Esophagus muscularis mucosa (tissue), 4 donors: Measurements from ENCODE around the gene ADAMTS2. TPM values are rescaled to one million over a fixed set of nuclear protein-coding genes. Genes with fewer than 3 reads are reported as not detected.
A peak's percentile ranks its signal among the peaks of the same experiment; 100 is the strongest.

Source experiments
- DNase-seq: peaks from one replicate; pipeline ENCODE4 v3.0.0-alpha.2; 2017; ENCODE audit errors: extremely low spot score
- H3K27ac ChIP-seq, 4 donors: fragments of 200-600 bp; sonication (generic); replicated peaks in 1 of 4; 1 replicate in 3 of 4; 2 replicates in 1 of 4; pipeline ENCODE4 v1.5.1; 2016 to 2019; ENCODE audit warnings: mild to moderate bottlenecking in 1 of 4
- H3K27me3 ChIP-seq, 4 donors: fragments of 200-600 bp; sonication (generic); one replicate each; pipeline versions ENCODE4 v1.5.1 to v1.6.0; 2016 to 2019
- H3K36me3 ChIP-seq, 4 donors: fragments of 200-600 bp; sonication (generic); one replicate each; pipeline ENCODE4 v1.5.1; 2016 to 2019
- H3K4me1 ChIP-seq, 4 donors: fragments of 200-600 bp; sonication (generic); one replicate each; pipeline ENCODE4 v1.5.1; 2016 to 2019
- H3K4me3 ChIP-seq, 4 donors: fragments of 200-600 bp; sonication (generic); 1 replicate in 2 of 4; 2 replicates in 2 of 4; pipeline ENCODE4 v1.5.1; 2016 to 2019; ENCODE audit warnings: mild to moderate bottlenecking in 4 of 4, moderate library complexity in 1 of 4
- H3K9me3 ChIP-seq, 4 donors: fragments of 200-600 bp; sonication (generic); 1 replicate in 3 of 4; 2 replicates in 1 of 4; pipeline ENCODE4 v1.5.1; 2016 to 2019
- EP300 ChIP-seq: sonication (generic); formaldehyde crosslinking; IDR thresholded peaks from one replicate; pipeline ENCODE4 v1.6.1; 2017; ENCODE audit warnings: antibody characterized with exemption
- POLR2A ChIP-seq: fragments of 450-650 bp; IDR thresholded peaks from one replicate; pipeline ENCODE4 v1.6.1; 2017; ENCODE audit warnings: antibody characterized with exemption, moderate library complexity, mild to moderate bottlenecking, low read depth
- POLR2AphosphoS5 ChIP-seq, 2 donors: sonication (generic); formaldehyde crosslinking; IDR thresholded peaks; one replicate each; pipeline ENCODE4 v1.6.1; 2017; ENCODE audit warnings: antibody characterized with exemption in 2 of 2
- whole genome bisulfite sequencing: methylation state at CpG from one replicate; pipeline ENCODE4 v1.1.5; 2018; 5-methylcytosine and 5-hydroxymethylcytosine counted together
- intact Hi-C: fragments of 100-400 bp; cut with DNase I; formaldehyde crosslinking; loops from one replicate; pipeline ENCODE4 v1.15.1; 2023
- total RNA-seq, 4 donors: library from RNA; depleted of rRNA; stranded (reverse); fragments of >200 nt; gene quantifications; one replicate each; pipeline versions ENCODE4 v1.1.0 to v1.2.1, GENCODE V29; 2016
- TF ChIP-seq, protein P1 (sequence below), 3 experiments: fragments of 200-600 bp in 2 of 3; fragments of 450-650 bp in 1 of 3; sonication (generic) in 2 of 3; IDR thresholded peaks; one replicate each; pipeline ENCODE4 v1.5.1; 2017 to 2019; ENCODE audit warnings: antibody characterized with exemption in 3 of 3, mild to moderate bottlenecking in 2 of 3, moderate library complexity in 1 of 3

The ADAMTS2 gene
- total RNA-seq, 4 donors from 2014 or later, result 17.8 to 31.8 (median 21.4) TPM

DNA sequence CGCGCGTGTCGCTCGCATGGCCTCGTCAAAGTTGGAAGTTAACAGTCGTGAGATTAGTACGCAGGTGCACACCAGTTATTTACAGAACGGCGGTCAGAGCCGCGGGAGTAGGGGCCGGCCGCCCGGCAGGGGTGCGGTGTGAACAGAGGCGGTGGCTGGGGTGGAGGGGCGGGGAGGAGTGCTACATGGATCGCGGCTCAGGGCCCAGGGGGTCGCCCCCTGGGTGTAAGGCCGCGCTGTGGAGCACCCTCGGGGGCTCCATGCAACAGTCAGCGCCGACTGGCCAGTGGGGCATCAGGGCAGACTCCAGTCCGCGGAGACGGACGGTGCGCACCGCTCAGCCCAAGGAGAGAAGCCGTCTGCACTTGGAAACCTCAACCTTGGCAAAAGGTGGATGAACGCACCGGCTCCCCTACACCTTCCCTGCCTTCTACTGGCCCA lies 224.8 kb downstream of the ADAMTS2 start:
- no peak overlapping the region for H3K27ac ChIP-seq
- H3K36me3 ChIP-seq, result peaks cover 0 to 27% (median 10%) of the 10 kb centered on the region in 4 donors
- no peaks in the 10 kb centered on the region for H3K4me1 ChIP-seq
- 94% methylated on average over 32 of the region's 35 CpGs for WGBS
- no peak for DNase-seq
- no peak overlapping the region for H3K4me3 ChIP-seq
- intact Hi-C loops, result no loop called here
- peaks cover 0 to 34% (median 7%) of the 10 kb centered on the region in 4 donors for H3K9me3 ChIP-seq
- TF ChIP-seq EP300 (no peak), POLR2A (no peak), POLR2AphosphoS5 (IDR thresholded peaks at IDR 0.05) (no peak)
- TF ChIP-seq, protein P1, sequence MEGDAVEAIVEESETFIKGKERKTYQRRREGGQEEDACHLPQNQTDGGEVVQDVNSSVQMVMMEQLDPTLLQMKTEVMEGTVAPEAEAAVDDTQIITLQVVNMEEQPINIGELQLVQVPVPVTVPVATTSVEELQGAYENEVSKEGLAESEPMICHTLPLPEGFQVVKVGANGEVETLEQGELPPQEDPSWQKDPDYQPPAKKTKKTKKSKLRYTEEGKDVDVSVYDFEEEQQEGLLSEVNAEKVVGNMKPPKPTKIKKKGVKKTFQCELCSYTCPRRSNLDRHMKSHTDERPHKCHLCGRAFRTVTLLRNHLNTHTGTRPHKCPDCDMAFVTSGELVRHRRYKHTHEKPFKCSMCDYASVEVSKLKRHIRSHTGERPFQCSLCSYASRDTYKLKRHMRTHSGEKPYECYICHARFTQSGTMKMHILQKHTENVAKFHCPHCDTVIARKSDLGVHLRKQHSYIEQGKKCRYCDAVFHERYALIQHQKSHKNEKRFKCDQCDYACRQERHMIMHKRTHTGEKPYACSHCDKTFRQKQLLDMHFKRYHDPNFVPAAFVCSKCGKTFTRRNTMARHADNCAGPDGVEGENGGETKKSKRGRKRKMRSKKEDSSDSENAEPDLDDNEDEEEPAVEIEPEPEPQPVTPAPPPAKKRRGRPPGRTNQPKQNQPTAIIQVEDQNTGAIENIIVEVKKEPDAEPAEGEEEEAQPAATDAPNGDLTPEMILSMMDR (IDR thresholded peaks at IDR 0.05), result no peak
- no peaks in the 10 kb centered on the region for H3K27me3 ChIP-seq

DNA sequence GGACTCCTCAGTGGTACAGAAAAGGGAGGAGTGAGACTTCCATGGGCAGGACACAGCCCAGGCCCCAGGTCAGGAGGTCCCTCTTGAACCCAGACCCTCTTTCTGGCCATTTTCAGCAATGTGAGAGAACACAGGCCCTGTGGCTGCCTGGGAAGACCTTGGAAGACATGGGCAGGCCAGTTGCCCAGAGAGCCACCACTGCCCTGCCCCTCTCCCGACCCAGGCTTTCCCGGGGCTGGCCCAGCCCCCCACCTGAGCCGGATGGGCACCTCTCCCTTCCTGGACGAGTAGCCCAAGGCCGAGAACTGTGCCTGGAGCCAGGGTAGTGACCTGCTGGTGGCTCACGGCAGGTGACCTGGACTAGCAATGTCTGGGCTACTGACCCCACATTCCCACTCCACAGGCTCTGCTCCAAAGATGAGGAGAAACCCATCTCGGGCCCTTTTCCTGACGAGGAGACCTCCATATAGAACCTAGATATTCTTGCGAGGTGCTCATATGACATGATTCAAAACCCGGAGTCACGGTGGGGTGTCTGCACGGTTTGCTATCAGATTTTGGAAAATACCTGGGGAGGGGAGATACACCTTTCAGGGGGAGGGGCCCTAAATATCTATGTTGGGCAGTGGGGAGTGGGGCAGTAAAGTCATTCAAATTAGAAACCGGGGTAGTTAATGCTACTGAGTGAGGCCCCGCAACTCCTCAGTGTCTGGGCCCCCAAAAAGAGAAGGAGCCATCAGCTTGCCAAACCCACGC lies 225.7 kb downstream of the ADAMTS2 start:
- Histone ChIP-seq H3K4me3 (no peak overlapping the region), H3K9me3 (peaks cover 0 to 42% (median 16%) of the 10 kb centered on the region in 4 donors), H3K4me1 (no peaks in the 10 kb centered on the region), H3K27me3 (no peaks in the 10 kb centered on the region), H3K36me3 (peaks cover 0 to 28% (median 7%) of the 10 kb centered on the region in 4 donors), H3K27ac (no peak overlapping the region)
- TF ChIP-seq POLR2A (no peak), POLR2AphosphoS5 (IDR thresholded peaks at IDR 0.05) (no peak), EP300 (no peak)
- TF ChIP-seq, protein P1 (IDR thresholded peaks at IDR 0.05), result no peak
- intact Hi-C loops, result no loop called here
- 92% methylated on average over 10 of the region's 15 CpGs for WGBS
- peak; percentile 79 for DNase-seq

DNA sequence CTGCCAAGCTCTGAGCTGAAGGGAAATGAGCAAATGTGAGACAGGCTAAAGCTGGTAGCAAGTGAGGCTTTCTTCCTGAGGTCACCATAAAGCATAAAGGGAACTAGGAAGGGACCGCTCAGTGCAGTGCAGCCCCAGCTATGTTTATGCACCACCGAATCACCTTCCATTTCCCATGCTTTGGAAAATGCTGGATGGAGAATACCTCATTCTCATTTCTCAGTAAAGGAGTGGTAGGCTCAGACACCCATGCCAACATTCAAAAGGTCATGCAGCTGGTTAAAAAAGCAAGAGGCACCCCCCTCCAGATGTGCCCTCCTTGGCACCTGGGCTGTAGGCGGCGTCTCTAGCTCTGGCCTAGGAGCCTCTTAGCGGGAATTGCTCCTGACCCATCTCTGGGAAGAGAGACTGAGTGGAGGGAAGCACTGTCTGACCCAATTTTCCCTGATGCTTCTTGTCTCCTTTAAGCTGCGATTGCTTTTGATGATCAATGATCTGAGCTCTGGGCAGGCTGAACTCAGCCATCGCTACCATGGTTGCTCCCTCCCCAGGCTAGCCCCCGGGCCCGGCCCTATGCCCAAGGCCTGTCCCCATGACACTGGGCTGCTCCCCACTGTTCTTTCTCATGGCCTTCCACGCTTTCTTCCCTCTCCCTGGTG lies 226.4 kb downstream of the ADAMTS2 start:
- DNase-seq, result peak; percentile 57

DNA sequence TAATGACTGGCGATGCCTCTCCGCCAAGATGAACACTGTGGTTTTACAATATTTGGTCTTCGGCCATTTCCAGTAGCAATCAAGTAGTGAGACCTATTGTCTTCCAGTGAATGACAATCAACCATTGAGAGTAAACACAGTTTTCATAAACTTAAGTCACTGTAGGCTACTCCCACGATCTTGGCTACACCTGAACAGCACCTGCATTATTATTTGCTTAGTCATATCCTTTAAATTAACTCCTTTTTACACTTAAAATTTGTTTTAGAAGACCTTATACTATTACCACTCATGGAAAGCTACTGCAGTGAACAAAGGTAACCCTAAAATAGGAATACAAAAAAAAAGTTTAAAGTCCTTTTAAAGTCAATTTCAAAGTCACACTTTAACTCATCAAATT lies 226.9 kb downstream of the ADAMTS2 start:
- intact Hi-C loops, result no loop called here
- peaks cover 0 to 55% (median 28%) of the 10 kb centered on the region in 4 donors for H3K9me3 ChIP-seq
- WGBS, result 85% methylated on average over 4 of the region's 4 CpGs

More for the DNA sequence above, 226.4 kb downstream of the ADAMTS2 start:
- intact Hi-C loops, result no loop called here
- TF ChIP-seq, protein P1 (IDR thresholded peaks at IDR 0.05), result no peak
- TF ChIP-seq EP300, result no peak
- TF ChIP-seq POLR2AphosphoS5 (IDR thresholded peaks at IDR 0.05), result no peak
- TF ChIP-seq POLR2A, result no peak
- WGBS, result 93% methylated on average over 10 of the region's 10 CpGs
- peaks cover 0 to 49% (median 23%) of the 10 kb centered on the region in 4 donors for H3K9me3 ChIP-seq
- peaks cover 0 to 31% (median 9%) of the 10 kb centered on the region in 4 donors for H3K36me3 ChIP-seq
- no peaks in the 10 kb centered on the region for H3K4me1 ChIP-seq
- no peak overlapping the region for H3K27ac ChIP-seq
- H3K27me3 ChIP-seq, result no peaks in the 10 kb centered on the region
- H3K4me3 ChIP-seq, result no peak overlapping the region

More for the DNA sequence above, 226.9 kb downstream of the ADAMTS2 start:
- DNase-seq, result peak; percentile 34
- H3K4me3 ChIP-seq, result no peak overlapping the region
- H3K27me3 ChIP-seq, result no peaks in the 10 kb centered on the region
- H3K27ac ChIP-seq, result no peak overlapping the region
- TF ChIP-seq POLR2A (no peak), POLR2AphosphoS5 (IDR thresholded peaks at IDR 0.05) (no peak), EP300 (no peak)
- TF ChIP-seq, protein P1 (IDR thresholded peaks at IDR 0.05), result no peak
- H3K36me3 ChIP-seq, result peaks cover 0 to 36% (median 9%) of the 10 kb centered on the region in 4 donors
- H3K4me1 ChIP-seq, result no peaks in the 10 kb centered on the region
